Gastrocnemius medialis (tissue), 4 donors: ENCODE data around the gene KCNG4. TPM values are rescaled to one million over a fixed set of nuclear protein-coding genes. Genes with fewer than 3 reads are reported as not detected.

Experiments used
- ATAC-seq, 2 donors: fragments of 150-250 bp; one replicate each; pipeline ENCODE4 v1.9.1; 2016
- DNase-seq, 2 donors: peaks; one replicate each; pipeline ENCODE4 v3.0.0-alpha.2; 2019
- H3K27ac ChIP-seq, 4 donors: fragments of 200-600 bp; sonication (generic); 1 replicate in 1 of 4; 2 replicates in 3 of 4; pipeline ENCODE4 v1.5.1; 2016 to 2018; ENCODE audit warnings: mild to moderate bottlenecking in 2 of 4, moderate library complexity in 1 of 4
- H3K27me3 ChIP-seq, 3 donors: fragments of 200-600 bp; sonication (generic) in 2 of 3; 1 replicate in 1 of 3; 2 replicates in 2 of 3; pipeline versions ENCODE4 v1.5.1 to v1.6.0; 2016 to 2019; ENCODE audit warnings: mild to moderate bottlenecking in 1 of 3, moderate library complexity in 1 of 3
- H3K36me3 ChIP-seq, 2 donors: fragments of 200-600 bp; sonication (generic) in 1 of 2; one replicate each; pipeline ENCODE4 v1.5.1; 2017 to 2018
- H3K4me1 ChIP-seq, 2 donors: fragments of 200-600 bp; sonication (generic) in 1 of 2; one replicate each; pipeline ENCODE4 v1.5.1; 2016 to 2017; ENCODE audit warnings: mild to moderate bottlenecking in 2 of 2
- H3K4me3 ChIP-seq, 4 donors: fragments of 200-600 bp; sonication (generic) in 3 of 4; 1 replicate in 1 of 4; 2 replicates in 3 of 4; pipeline ENCODE4 v1.5.1; 2016 to 2019; ENCODE audit warnings: mild to moderate bottlenecking in 2 of 4
- H3K9me3 ChIP-seq, 3 donors: fragments of 200-600 bp; sonication (generic) in 2 of 3; 1 replicate in 1 of 3; 2 replicates in 2 of 3; pipeline ENCODE4 v1.5.1; 2016 to 2019
- POLR2A ChIP-seq, 2 donors: fragments of 450-650 bp; IDR thresholded peaks; one replicate each; pipeline ENCODE4 v1.6.1; 2017; ENCODE audit warnings: antibody characterized with exemption in 2 of 2, mild to moderate bottlenecking in 2 of 2, moderate library complexity in 2 of 2
- in situ Hi-C, 4 donors: fragments of 200-750 bp; cut with MboI; loops; one replicate each; pipeline versions ENCODE4 v1.15.0 to v1.8.0; 2017; ENCODE audit warnings: low sequenced_read_pairs in 4 of 4
- intact Hi-C: fragments of 100-400 bp; cut with DNase I; formaldehyde crosslinking; loops from one replicate; pipeline ENCODE4 v1.15.1; 2023; ENCODE audit warnings: low total_unique reads
- total RNA-seq, 4 donors: library from RNA; depleted of rRNA; stranded (reverse); fragments of >200 nt; gene quantifications; one replicate each; pipeline versions ENCODE4 v1.1.0 to v1.2.3, GENCODE V29; 2016
- TF ChIP-seq, protein P1 (sequence below), 5 experiments: fragments of 450-650 bp in 3 of 5; fragments of 200-600 bp in 2 of 5; sonication (generic) in 2 of 5; IDR thresholded peaks in 4 of 5; conservative IDR thresholded peaks in 1 of 5; 1 replicate in 4 of 5; 2 replicates in 1 of 5; pipeline ENCODE4 v1.5.1; 2016 to 2019; ENCODE audit warnings: antibody characterized with exemption in 5 of 5, mild to moderate bottlenecking in 3 of 5, moderate library complexity in 3 of 5

The KCNG4 gene
- total RNA-seq, 4 donors from 2014 or later, result not detected

DNA sequence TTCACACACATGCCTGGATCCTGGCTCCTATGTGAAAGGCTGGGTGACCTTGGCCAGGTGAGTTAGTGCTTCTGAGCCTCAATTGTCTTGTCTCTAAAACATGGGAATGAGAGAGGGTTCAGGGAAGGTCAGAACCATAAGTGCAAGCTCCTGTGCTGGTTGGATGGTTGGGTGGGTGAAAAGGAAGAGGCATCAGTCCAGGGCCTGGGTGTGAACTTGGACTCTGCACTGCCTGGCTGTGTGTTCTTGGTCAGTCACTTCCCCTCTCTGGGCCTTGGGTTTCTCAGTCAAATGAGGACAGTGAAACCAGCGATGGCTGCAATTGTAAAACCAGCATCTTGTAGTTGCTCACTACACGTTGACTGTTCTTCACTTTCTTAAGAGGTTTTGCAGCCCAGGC lies 643 bp upstream of the KCNG4 start:
- TF ChIP-seq, protein P1, sequence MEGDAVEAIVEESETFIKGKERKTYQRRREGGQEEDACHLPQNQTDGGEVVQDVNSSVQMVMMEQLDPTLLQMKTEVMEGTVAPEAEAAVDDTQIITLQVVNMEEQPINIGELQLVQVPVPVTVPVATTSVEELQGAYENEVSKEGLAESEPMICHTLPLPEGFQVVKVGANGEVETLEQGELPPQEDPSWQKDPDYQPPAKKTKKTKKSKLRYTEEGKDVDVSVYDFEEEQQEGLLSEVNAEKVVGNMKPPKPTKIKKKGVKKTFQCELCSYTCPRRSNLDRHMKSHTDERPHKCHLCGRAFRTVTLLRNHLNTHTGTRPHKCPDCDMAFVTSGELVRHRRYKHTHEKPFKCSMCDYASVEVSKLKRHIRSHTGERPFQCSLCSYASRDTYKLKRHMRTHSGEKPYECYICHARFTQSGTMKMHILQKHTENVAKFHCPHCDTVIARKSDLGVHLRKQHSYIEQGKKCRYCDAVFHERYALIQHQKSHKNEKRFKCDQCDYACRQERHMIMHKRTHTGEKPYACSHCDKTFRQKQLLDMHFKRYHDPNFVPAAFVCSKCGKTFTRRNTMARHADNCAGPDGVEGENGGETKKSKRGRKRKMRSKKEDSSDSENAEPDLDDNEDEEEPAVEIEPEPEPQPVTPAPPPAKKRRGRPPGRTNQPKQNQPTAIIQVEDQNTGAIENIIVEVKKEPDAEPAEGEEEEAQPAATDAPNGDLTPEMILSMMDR (IDR thresholded peaks at IDR 0.05 in 4 of 5, conservative IDR thresholded peaks at IDR 0.05 in 1 of 5), result no peak
- no peak overlapping the region for H3K27ac ChIP-seq
- no peaks in the 10 kb centered on the region for H3K36me3 ChIP-seq
- DNase-seq (no peak), ATAC-seq (no peak)
- intact Hi-C loops (no loop called here), in situ Hi-C loops (no loop called here)
- peaks cover 0 to 5% (median 0%) of the 10 kb centered on the region in 3 donors for H3K27me3 ChIP-seq
- peaks cover 0 to 4% of the 10 kb centered on the region in 2 donors for H3K4me1 ChIP-seq
- no peak overlapping the region for H3K4me3 ChIP-seq
- H3K9me3 ChIP-seq, result no peaks in the 10 kb centered on the region

DNA sequence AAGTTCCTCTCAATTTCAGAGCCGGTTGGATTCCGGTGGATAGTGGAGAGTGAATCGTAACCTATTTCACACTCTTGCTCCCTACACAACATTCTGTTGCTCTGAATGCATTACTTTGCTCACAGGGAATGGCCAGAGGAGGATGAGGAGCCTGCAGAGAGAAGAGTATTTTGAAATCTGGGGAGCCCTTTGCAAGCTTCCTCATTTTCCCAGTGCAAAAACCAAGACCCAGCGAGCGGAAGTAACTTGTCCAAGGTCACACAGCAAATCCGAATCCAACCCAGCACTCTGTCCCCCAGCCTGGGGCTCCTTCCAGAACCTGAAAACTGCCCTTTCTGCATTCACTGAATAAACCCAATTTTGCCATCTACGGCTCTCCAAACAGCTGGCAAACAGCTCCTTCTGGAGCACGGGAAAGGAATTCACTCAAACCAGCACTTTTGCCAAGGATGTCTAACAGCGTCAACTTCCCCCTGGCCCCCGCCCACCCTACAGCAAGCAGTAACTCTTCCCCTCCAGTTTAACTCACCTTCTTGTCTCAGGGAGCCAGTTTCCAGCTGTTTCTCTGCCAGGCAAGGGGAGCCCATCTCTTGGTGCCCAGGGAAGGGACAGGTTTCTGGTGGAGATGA lies 557 bp downstream of the KCNG4 start:
- Histone ChIP-seq H3K9me3 (no peaks in the 10 kb centered on the region), H3K4me3 (no peak overlapping the region), H3K27me3 (peaks cover 0 to 5% (median 0%) of the 10 kb centered on the region in 3 donors), H3K4me1 (peaks cover 0 to 13% of the 10 kb centered on the region in 2 donors), H3K27ac (no peak overlapping the region), H3K36me3 (no peaks in the 10 kb centered on the region)
- DNase-seq (no peak), ATAC-seq (no peak)
- intact Hi-C loops, result no loop called here
- in situ Hi-C loops, result no loop called here
- TF ChIP-seq POLR2A (IDR thresholded peaks at IDR 0.05), result no peak
- TF ChIP-seq, protein P1 (IDR thresholded peaks at IDR 0.05 in 4 of 5, conservative IDR thresholded peaks at IDR 0.05 in 1 of 5), result no peak

DNA sequence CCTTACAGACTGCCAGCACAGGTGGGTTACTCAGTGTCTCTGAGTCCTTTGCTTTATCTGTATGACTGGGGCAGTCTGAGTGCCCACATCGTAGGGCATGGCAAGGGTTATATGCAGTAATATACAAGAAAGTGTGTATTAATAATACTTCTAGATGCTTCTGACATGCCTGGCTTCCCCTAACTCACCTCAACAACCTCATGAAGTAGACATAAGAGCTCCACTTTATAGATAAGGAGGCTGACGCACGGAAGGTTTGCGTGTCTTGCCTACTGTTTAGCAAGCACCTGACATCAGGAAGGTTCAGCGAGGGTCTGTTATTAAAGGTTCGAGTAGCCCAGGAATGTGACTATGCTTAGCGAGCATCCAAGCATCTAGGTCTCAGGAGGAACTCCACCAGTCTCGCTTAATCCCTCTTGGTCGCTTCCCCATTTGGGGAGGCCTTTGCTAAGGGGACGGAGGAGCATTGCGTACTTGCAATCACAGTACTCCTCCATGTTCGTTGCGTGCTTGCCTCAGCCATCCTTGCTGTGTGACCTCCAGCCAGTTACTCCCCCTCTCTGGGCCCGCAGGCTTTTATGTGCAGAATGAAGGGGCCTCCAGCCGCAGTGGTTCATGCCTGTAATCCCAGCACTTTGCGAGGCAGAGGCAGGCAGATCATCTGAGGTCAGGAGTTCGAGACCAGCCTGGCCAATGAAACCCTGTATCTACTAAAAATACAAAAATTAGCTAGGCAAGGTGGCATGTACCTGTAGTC lies 1.6 kb downstream of the KCNG4 start:
- Histone ChIP-seq H3K27ac (no peak overlapping the region), H3K36me3 (no peaks in the 10 kb centered on the region), H3K4me3 (no peak overlapping the region), H3K9me3 (no peaks in the 10 kb centered on the region), H3K27me3 (peaks cover 0 to 5% (median 0%) of the 10 kb centered on the region in 3 donors), H3K4me1 (peaks cover 0 to 16% of the 10 kb centered on the region in 2 donors)
- in situ Hi-C loops, result no loop called here
- ATAC-seq (no peak), DNase-seq (no peak)
- TF ChIP-seq, protein P1 (IDR thresholded peaks at IDR 0.05 in 4 of 5, conservative IDR thresholded peaks at IDR 0.05 in 1 of 5), result no peak
- TF ChIP-seq POLR2A (IDR thresholded peaks at IDR 0.05), result no peak
- intact Hi-C loops, result no loop called here

DNA sequence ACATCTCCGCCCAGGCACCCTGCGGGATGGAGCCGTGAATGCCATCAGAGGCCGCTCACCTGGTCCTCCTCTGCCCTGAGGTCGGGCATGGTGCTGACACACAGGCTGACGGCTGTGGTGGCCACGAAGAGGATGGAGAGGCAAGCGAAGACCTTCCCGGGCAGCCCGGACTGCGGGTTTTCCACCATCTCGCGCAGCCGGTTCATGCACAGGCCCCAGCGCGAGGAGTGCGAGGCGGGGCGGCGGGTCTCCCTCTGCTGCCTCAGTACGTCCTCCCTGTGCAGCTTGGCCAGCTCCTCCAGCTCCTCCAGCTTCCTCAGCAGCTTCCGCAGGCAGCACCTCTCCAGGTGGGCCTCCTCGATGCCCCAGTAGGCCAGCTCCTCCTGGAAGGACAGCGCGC lies 3.1 kb downstream of the KCNG4 start:
- H3K4me1 ChIP-seq, result peaks cover 0 to 16% of the 10 kb centered on the region in 2 donors
- no peak for TF ChIP-seq POLR2A (IDR thresholded peaks at IDR 0.05)
- TF ChIP-seq, protein P1 (IDR thresholded peaks at IDR 0.05 in 4 of 5, conservative IDR thresholded peaks at IDR 0.05 in 1 of 5), result no peak

More for the DNA sequence above, 3.1 kb downstream of the KCNG4 start:
- H3K36me3 ChIP-seq, result no peaks in the 10 kb centered on the region
- DNase-seq (no peak), ATAC-seq (no peak)
- no peak overlapping the region for H3K27ac ChIP-seq
- peaks cover 0 to 5% (median 0%) of the 10 kb centered on the region in 3 donors for H3K27me3 ChIP-seq
- intact Hi-C loops (no loop called here), in situ Hi-C loops (no loop called here)
- H3K9me3 ChIP-seq, result no peaks in the 10 kb centered on the region
- H3K4me3 ChIP-seq, result no peak overlapping the region
